ENCODE measurements around the gene UNC119B.
"Not testable (repeated sequence)": the region's sequence is repeated elsewhere in the genome, so short reads cannot be mapped to it uniquely, and the experiment has no call there.

The UNC119B gene

DNA sequence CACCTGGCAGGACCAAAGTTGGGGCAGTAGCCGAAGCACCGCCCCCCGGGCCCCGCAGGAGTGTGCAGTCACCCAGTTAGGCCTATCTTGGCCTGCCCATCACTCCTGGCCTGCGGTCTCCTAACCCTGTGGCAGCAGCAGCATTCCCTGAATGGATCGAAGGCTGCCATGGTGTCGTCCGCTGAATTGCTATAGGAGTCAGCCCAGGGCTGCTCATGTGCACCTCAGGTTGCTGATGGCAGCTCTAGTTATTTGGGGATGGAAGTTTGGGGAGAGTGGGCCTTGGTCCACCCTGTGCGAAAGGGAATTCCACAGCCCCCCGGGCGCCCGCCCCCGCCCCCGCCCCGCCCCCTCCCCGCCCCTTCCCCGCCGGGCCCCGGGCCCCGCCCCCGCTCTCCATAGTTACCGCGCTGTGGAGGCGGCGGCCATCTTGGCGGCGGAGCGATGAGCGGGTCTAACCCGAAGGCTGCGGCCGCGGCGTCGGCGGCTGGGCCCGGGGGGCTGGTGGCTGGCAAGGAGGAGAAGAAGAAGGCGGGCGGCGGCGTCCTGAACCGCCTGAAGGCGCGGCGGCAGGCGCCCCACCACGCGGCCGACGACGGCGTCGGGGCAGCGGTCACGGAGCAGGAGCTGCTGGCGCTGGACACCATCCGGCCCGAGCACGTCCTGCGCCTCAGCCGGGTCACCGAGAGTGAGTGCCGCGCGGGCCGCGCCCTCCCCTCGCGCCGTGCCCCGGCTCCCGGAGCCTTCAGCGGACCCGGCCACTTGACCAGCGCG lies at the start of gene UNC119B:
TSS of gene UNC119B (plus strand) at position 428 of the 774 bp plus-strand sequence. CDS start at position 445, 17 bp downstream.
- peak within 1 kb of the TSS; percentile 92 for H3K4me3 ChIP-seq (ENCODE audit: low read depth, low read length)
- DNase-seq (ENCODE audit: low read depth), result no peak

DNA sequence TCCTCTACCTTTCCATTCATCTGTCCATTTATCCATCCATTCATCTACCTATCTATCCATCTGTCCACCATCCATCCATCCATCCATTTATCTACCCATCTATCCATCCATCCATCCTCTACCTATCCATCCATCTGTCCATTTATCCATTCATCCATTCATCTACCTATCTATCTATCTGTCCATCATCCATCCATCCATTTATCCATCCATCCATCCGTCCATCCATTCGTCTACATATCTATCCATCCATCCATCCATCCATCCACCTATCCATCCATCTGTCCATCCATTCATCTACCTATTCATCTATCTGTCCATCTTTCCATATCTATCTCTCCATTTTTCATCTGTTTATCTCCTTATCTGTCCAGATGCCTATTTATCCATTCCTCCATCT lies 48.8 kb upstream of the UNC119B start:
- DNase-seq (ENCODE audit: low read depth), result no peak
- H3K4me3 ChIP-seq (ENCODE audit: low read depth, low read length), result no peak overlapping the region

GRCh38 chr12:120662879-120663278 lies 47.4 kb upstream of the UNC119B start:
- DNase-seq (ENCODE audit: low read depth), result no peak
- H3K4me3 ChIP-seq (ENCODE audit: low read depth, low read length), result no peak overlapping the region

- DNase-seq (ENCODE audit: low read depth), result no peak
Measured at GRCh38 chr12:120663741-120664140, 46.5 kb upstream of the UNC119B start.

GRCh38 chr12:120666571-120667390 lies 43.5 kb upstream of the UNC119B start:
- no peak overlapping the region for H3K4me3 ChIP-seq (ENCODE audit: low read depth, low read length)
- no peak for DNase-seq (ENCODE audit: low read depth)

More at GRCh38 chr12:120663741-120664140, 46.5 kb upstream of the UNC119B start:
- H3K4me3 ChIP-seq (ENCODE audit: low read depth, low read length), result no peak overlapping the region

GRCh38 chr12:120668091-120668867 lies 42.0 kb upstream of the UNC119B start:
- no peak overlapping the region for H3K4me3 ChIP-seq (ENCODE audit: low read depth, low read length)
- DNase-seq (ENCODE audit: low read depth), result no peak

GRCh38 chr12:120668868-120669840 lies 41.1 kb upstream of the UNC119B start:
- no peak overlapping the region for H3K4me3 ChIP-seq (ENCODE audit: low read depth, low read length)
- DNase-seq (ENCODE audit: low read depth), result no peak

- DNase-seq (ENCODE audit: low read depth); H3K4me3 ChIP-seq (ENCODE audit: low read depth, low read length): not testable (repeated sequence)
Measured at GRCh38 chr12:120670237-120670636, 40.0 kb upstream of the UNC119B start.

- DNase-seq (ENCODE audit: low read depth), result no peak
- no peak overlapping the region for H3K4me3 ChIP-seq (ENCODE audit: low read depth, low read length)
Measured at GRCh38 chr12:120670667-120671066, 39.6 kb upstream of the UNC119B start.

DNA sequence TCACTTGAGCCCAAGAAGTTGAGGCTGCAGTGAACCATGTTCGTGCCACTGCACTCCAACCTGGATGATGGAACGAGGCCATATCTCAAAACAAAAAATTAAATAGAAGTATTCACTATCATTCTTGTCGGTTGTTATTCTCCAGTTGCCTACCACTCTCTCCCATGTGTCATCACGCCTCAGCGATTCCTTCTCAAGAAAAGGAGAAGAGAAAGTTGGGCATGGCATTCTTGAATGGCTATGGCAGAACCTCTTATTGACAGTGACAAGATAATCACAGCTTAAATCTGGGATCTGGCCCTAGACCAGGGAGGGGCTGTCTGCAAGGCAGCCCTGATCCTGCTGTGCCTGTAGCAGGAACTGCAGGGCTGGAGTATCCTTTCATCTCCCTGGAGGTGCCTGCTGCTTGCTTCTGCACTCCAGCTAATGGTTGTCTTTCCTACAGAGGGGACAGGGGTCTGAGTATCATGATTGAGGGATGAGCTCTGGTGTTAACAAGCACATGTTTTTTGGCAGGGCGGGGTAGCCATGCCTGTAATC lies 36.1 kb upstream of the UNC119B start:
- H3K4me3 ChIP-seq (ENCODE audit: low read depth, low read length), result no peak overlapping the region
- no peak for DNase-seq (ENCODE audit: low read depth)

- DNase-seq (ENCODE audit: low read depth), result no peak
- no peak overlapping the region for H3K4me3 ChIP-seq (ENCODE audit: low read depth, low read length)
Measured at GRCh38 chr12:120677765-120678473, 32.3 kb upstream of the UNC119B start.

DNA sequence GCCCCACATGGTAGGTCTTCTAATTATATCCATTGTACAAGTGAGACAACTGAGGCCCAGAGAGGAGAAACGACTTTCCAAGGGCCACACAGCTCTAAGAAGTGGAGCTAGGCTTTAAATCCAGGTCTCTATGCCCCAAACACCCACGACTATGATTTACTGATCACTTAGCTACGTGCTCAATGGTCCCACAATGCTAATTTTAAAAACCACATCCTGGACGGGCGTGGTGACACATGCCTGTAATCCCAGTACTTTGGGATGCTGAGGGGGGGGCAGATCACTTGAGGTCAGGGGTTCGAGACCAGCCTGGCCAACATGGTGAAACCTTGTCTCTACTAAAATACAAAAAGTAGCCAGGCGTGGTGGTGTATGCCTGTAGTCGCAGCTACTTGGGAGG lies 31.7 kb upstream of the UNC119B start:
- H3K4me3 ChIP-seq (ENCODE audit: low read depth, low read length), result no peak overlapping the region
- DNase-seq (ENCODE audit: low read depth), result no peak

DNA sequence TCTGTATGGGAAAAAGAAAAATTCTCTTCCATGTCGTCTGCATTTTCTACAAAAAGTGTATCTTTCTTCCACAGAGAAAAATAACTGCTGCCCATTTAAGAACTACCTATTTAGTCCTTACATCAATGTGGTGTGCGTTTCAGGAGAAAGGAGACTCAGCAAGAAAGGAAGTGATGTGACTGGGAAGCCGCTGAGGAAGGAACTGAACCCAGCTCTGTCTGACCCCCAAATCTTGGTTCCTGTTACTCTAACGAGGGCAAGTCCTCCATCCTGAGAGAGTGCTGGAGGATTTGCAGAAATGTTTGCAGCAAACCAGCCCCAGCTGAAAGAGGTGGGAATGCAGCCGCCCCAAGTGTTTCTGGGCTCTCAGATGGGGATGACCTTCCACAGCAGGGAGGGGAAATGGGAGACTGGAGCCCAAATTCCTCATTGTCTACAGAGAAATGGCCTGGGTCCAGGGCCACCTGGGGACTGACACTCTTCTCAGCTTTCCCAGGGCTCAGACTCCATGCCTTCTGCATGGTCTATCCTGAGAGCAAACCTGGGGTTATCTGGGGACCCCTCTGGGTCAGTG lies 30.0 kb upstream of the UNC119B start:
- no peak overlapping the region for H3K4me3 ChIP-seq (ENCODE audit: low read depth, low read length)
- no peak for DNase-seq (ENCODE audit: low read depth)

DNA sequence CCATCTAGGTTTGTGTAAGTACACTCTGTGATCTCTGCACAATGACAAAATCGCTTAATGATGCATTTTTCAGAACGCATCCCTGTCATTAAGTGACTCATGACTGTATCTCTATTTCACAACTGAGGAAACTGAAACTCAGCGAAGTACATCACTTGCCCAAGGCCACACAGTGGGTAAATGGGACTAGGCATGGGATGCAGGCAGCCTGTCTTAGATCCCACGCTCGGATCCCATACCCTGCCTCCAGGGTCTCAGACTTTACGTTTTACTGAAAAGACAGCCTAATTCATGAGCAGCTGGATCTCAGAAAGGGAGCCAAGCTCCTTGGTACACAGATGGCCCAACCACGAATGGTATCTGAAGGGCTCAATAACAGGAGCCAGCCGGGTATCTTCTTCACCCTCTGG lies 25.7 kb upstream of the UNC119B start:
- DNase-seq (ENCODE audit: low read depth), result peak; percentile 27

GRCh38 chr12:120685522-120685921 lies 24.7 kb upstream of the UNC119B start:
- no peak for DNase-seq (ENCODE audit: low read depth)
- no peak overlapping the region for H3K4me3 ChIP-seq (ENCODE audit: low read depth, low read length)

More for the DNA sequence above, 25.7 kb upstream of the UNC119B start:
- no peak overlapping the region for H3K4me3 ChIP-seq (ENCODE audit: low read depth, low read length)

DNA sequence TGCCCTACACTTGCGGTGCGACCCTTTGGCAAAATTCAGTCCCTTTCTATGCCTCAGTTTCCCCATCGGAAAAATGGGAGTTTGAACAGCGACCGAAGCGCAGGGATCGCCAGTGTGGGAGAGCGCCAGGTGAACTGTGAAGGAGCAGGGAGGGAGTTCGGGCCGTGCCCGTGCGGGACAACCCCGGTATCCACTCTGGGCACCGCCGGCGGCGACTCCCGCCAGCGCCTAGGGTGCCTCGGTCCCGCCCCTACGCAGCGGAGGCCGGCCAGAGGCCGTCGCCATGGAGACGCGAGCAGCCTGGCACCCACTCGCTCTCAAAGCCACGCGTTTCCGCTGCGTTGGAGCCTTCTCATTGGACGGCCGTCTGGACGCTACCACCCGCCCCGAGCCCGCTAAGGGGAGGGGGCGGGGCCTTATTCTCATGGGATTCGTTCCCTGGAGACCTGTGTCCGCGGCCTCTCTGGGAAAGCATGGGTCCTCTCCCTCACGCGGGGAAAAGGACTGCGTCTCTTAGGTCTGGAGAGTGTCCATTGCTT lies 24.0 kb upstream of the UNC119B start:
- peak overlapping the region; percentile 92 for H3K4me3 ChIP-seq (ENCODE audit: low read depth, low read length)

More for the DNA sequence above, 24.0 kb upstream of the UNC119B start:
- peak; percentile 88 for DNase-seq (ENCODE audit: low read depth)
